Midbrain (tissue), 1 donor: ENCODE data around the gene SPEG.
"Not testable (repeated sequence)": the region's sequence is repeated elsewhere in the genome, so short reads cannot be mapped to it uniquely, and the experiment has no call there.

ENCODE experiments used
- DNase-seq: peaks from one replicate; lab custom pipeline; 2025; lab: John Stamatoyannopoulos, UW

Gene SPEG

DNA sequence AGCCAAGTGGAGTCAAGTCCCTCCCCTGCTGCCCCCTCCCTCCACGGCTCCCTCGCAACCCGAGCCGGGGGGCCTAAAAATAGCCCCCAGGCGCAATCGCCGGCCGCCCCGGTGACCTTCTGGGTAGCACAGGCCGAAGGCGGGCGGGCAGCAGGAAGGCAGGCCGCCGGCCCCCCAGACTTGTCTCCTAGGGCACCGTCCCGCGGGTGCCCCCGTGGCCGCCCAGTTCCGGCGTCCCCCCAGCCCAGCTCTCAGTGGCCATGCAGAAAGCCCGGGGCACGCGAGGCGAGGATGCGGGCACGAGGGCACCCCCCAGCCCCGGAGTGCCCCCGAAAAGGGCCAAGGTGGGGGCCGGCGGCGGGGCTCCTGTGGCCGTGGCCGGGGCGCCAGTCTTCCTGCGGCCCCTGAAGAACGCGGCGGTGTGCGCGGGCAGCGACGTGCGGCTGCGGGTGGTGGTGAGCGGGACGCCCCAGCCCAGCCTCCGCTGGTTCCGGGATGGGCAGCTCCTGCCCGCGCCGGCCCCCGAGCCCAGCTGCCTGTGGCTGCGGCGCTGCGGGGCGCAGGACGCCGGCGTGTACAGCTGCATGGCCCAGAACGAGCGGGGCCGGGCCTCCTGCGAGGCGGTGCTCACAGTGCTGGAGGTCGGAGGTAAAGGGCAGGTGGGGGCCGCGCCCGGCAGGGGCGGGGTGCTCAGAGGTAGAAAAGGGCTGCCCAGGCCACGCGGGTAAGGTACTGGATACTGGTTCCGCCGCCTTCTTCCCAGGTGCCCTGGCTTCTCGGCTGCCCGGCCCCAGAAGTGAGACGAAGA lies at the start of gene SPEG:
Gene SPEG (plus strand): TSS at position 126 of the 808 bp plus-strand sequence. CDS start 135 bp downstream, at position 261.
- no peak for DNase-seq

DNA sequence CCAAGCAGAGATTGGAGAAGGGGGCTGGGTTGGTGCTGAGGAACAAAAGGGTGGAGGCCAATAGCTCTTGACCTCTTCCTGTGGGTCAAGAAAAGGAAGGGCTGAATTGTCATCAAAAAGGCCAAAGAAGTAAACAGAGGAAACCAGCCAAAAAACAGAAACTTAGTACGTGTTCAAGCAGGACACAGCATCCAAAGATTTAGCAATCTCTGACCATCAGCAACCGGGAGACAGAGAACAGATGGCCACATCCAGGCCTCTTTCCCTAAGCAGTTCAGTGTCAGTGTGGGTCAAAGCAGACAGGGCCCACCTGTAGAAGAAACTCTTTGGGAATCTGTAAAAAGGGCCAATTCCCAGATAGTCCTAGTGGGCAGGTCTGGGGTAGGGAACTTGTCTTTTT lies 49.8 kb upstream of the SPEG start:
- no peak for DNase-seq

DNA sequence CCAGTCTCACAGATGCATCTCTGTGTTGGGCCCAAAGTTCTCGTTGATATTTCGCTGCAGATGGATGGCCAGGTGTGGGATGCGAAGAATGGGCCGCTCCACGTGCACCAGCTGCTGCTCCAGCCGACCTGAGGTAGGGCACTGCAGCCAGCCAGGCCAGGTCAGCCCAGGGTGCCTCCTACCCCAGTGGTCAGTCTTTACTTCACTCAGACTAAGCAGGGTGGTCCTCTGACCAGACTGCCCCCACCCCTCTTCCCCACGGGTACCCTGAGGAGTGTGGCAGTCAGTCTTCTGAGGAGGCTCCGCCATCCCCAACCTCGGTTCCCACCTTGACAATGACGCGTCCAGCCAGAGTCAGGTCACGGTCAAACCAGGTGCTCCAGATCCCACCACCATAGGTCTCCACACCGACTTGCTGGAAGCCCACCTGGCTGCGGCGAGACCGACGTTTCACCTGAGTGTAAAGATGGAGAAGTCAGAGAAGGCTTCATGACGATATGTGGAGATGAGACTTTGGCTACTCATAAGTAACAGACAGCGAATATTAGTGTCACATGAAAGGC lies 48.6 kb upstream of the SPEG start:
- no peak for DNase-seq

DNA sequence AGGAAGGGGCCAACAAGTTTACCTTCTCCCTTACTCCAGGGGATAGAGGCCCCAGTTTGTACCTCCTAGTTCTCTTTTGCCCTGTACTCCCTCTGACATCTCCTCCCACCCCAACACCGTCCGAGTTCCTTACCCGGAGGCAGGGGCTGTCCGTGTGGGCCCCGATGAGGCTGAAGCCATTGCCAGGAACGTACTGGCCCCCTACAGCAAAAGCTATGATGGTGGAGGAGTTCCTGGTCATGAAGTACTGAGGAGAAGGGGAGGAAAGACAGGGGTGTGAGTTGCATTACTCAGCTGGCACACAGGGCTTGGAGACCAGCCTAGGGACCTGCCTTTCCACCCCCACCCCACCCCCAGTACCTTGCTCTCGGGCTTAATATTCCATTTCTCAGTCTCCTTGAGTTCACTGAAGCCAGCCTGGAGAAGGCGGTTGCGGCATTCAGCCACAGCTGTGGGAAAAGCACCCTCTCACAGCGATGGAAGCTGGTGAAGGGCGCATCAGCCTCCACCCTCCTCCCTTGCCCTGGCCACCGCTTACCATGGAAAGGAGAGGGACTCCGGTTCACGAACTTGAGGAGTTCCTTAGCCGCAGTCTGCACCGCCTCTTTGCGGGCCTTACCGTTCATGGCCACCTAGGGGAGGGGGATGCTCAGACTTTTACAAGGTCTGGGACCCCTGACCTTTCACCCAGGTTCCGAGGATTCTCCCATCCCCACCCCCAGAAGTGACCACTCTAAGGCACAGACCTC lies 47.9 kb upstream of the SPEG start:
- no peak for DNase-seq

DNA sequence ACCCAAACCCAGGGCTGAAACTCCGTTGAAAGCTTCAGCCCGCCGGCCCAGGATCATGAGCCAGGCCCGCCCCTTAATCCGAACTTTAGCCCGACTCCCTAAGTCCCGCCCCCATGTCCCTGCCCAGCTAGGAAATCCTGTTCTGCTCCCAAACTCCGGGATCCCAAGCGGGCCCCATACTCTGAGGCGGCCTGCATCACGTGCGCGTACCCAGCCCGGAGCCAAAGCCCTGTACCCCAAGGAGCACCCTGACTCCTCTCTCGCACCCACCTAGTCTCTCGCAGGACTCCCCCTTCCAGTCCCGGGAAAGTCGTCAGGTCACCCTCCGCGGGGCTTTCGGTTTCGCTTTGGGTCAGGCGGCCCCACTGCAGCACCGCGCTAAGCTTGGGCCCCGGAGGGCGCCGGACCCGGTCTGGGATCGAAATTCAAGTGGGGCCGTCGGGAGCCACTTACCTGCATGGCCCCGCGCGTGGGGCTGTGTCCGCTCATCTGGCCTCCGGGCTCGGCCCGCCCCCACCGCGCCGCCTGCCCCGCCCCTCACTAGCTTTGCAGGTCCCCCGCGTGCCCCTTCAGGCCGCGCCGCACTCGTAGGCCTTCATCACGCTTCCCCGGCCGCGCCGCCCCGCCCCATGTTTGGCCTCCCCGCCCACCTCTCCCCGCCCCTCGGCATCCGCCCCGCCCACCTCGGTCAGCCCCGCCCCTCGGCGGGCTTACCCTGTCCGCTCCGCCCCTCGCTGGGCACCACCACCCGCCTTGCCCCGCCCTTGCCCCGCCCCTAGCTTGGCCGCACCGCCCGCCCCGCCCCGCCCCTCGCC lies 47.1 kb upstream of the SPEG start, which contains the start of gene DNPEP:
Gene DNPEP (minus strand): TSS at position 607 of the 815 bp plus-strand sequence. CDS start 118 bp downstream, at position 489.
- DNase-seq, result peak; percentile 97

DNA sequence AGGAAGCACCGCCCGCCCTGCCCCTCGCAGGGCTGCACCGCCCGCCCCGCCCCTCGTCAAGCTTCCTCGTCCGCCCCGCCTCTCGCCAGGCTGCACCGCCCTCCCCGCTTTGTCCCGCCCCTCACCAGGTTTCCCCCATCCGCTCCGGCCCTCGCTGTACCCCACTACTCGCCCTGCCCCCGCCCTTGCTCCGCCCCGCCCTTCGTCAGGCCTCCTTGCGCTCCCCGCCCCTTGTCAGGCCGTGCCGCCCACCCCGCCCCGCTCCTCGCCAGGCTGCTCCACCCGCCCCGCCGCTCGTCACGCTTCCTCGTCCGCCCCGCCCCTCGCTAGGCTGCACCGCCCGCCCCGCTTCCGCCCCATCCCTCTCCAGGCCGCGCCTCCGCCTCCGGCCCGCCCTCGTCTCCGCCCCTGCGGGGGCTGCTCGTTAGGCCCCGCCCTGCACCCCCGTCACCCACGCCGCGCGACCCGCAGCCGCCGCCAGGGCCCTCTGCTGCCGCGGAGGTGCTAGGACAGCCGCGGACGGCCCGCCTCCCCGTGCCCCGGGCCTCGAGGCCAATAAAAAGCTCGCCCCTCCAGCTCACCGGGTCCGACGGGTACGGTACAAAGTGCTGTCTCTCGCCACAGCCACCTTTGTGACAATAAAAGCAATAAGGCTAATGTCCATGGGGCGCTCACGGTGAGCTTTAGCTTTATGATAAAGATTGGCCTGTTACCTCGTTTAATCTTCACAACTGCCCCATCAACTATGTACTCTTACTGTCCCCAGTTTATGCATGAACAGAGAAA lies 46.3 kb upstream of the SPEG start:
- peak; percentile 97 for DNase-seq

DNA sequence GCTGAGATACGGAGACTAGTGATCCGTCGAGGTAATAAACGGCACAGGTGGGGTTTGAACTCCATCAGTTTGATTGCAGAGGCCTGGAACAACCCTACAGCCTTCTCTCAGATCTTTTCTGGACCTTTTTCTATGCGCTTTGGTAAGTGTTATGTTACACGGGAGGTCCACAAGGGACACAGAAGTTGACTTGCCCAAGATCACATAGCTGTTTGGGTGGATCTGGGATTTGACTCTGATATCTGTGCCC lies 45.8 kb upstream of the SPEG start:
- DNase-seq, result no peak

DNA sequence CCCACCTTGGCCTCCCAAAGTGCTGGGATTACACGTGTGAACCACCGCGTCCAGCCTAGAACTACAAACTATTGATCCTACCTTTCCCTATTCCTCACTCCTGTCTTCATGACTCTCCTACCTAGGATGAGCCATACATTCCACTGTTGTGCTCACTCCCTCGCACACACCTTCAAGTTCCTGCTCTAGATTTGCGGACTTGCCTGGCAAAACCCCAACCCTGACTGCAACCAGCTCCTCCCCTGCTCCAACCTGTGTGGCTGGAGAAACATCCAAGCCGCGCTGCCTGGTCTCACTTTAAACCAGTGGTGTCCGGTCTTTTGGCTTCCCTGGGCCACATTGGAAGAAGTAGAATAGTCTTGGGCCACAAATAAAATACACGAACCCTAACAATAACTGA lies 41.9 kb upstream of the SPEG start:
- no peak for DNase-seq

DNA sequence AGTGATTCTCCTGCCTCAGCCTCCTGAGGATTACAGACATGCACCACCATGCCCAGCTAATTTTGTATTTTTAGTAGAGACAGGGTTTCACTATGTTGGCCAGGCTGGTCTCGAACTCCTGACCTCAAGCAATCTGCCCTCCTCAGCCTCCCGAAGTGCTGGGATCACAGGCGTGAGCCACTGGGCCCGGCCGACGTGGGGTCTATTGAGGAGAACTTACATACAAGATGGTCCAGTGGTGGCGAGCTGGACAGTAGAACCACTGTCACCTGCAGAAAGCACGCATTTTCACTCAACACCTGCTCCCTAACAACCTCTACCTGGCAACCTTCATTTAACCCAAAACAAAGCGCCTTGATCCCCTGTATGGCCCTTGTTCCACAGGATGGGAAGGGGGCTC lies 39.6 kb upstream of the SPEG start:
- DNase-seq, result not testable (repeated sequence)

DNA sequence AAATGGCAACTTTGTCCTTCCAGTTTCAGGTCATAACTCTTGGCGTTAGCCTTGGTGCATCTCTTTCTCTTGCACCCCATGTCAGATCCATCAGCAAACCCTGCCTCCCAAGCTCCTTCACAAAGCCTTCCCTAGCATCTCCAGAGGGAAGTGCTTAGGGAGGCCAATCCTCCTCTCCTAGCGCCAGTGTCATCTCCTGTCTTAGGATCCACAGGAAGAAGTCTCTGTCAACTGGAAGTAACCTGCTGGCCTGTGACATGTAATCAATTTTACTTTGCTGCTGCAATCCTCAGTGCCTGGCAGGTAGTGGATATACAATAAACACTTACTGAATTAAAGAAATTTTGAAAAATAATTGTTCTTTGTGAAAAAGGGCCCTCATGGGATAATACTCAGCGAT lies 39.0 kb upstream of the SPEG start:
- no peak for DNase-seq

DNA sequence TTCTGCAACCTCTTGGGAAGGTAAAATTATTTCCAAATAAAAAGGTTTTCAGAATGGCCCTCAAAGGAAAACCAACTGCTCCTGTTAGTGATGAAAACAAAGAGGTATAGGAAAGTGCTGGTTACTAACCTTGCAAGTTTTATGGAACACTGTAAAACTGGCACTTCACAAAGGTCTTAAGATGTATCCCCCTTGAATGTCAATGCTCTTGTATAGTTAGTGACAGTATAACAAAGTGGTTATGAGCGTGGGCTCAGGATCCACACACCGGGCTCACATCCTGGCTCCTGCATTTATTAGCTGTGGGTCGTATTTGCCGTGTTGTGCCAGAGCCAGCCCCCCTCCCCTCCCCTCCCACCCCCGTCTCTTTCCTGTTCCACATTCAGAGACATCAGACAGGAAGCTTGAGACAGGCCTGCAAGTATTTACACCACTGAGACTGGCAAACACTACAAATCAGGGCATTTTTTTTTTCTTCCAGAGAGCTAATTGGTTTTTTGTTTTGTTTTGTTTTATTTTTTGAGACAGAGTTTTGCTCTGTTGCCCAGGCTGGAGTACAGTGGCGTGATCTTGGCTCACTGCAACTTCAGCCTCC lies 37.7 kb upstream of the SPEG start:
- DNase-seq, result no peak

DNA sequence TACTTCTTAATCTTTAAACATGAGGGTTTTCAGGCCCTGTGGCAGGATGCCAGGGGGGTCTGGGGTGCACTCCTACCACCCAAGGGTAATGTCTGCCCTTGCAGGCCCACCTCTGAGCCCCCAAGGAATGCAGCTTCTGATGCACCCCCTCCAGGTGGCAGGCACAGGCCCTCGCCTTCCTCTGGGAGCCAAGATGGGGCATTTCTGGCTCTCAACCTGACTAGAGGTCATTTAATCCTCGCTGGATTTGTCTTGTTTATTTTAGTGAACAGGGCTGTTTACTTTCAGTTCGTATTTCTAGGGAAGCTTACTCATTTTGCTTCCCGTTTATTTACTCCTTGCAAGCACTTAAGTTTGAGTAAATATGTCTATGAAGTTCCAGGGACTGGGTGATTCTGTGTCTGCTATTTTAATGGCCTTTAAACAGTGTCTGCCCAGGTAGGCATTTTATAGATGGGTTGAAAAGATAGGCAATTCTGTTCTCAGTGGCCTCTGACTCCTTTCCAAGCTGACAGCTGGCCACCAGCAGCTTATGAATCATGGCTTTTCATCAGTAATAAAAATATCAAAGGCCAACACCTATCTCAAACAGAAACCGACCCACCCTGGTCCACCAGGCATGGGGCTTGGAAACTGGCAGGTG lies 35.8 kb upstream of the SPEG start:
- no peak for DNase-seq

DNA sequence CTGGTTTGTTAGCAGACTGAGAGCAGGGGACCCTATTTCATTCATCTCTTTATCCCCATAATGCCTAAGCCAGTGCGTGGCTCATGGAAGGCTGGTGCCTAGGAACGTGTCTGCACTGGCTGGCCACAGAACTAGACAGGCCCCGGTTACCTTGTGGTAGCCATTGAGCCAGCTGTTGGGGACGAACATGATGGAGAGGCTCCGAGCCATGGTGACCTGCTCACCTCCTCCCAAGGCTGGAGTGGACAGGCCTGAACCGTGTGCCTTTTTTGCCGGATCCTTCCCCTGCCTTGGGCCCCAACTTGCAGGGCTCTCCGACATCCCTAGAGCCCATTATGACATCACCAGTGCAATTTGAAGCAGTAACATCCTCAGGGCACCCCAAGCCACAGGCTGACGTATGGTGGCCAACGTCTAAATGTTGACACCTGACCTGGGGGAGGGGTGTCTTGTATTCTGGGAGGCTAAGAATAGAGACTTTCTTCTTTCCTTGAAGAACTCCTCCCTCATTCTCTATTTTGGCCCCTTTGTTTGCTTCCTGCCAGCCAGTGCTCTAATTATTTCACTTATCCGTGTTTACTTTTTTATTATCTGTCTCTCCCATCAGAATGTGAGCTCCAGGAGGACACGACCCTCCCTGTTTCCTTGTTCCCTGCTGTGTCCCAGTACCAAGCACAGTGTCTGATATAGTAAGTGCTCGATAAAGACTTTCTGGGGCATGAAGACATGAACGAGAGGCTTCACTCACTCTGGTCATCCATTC lies 34.7 kb upstream of the SPEG start:
- no peak for DNase-seq

DNA sequence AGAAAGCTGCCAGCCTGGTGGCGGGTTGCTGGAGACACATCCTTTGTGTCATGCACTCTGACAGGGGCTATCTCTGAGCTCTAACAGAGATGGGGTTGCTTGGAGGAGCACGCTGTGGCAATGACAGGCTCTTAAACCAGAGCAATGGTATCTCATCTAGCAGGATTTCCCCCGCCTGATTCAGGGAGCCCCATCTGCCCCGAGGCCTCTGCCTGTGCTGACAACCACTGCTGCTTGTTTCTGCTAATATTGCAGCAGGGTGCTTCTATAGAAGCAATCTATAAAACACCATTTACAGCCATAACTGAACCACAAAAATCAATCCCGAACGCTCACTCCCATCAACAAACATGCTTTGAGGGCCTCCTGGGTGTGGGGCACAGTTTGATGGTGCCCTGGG lies 34.1 kb upstream of the SPEG start:
- no peak for DNase-seq

DNA sequence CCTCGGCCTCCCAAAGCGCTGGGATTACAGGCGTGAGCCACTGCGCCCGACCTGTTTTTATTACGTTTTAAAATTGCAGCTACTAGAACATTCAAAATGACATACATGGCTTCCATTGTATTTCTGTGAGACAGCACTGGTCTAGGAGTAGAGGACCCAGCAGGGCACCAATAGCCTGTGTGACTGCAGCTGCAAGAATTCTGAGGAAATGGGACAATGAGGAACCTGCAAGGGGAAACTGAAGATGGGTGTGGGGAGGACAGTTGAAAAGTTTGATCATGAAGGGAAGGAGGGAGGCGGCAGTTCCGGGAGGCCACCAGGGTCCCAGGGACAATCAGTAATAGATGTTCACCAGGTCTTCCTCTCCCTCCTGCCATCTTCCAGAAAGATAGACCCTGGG lies 33.0 kb upstream of the SPEG start:
- DNase-seq, result no peak

DNA sequence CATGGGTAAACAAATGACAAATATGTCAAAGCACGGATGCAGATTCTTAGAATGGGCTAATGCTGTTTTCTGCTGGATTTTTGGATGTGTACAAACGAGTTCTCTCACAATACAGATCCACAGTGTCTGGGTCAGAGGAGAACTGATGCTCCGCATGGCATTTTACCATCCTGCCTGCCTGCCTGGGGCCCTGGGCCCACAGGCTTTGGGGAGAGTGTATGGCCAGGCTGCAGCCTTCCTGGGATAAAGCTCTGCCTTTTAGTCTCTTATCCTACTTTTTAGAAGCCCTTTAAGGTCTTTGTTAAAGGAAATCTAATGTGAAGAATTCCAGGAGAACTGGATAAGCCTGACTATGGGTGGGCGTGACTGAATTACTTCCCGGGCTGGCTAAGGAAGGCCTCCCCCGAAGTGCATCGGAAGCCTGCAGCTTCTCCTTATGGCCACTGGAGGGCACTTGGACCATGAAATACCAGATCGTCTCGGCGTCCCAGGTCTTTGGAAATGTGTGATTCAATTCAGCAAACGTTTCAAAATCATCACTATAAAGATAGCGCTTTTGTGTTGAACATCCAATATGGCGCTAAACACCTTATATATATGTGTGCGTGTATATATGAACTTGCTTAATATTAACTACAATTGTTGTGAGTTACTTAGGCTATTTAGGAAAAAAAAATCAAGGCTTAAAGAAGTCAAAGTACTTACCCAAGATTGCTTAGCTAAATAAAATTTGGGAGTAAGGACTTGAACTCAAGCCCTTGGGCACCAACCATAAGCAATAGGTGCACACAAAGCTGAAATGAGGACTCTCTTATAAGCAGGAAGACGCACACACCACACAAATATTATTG lies 31.8 kb upstream of the SPEG start:
- DNase-seq, result peak; percentile 69

DNA sequence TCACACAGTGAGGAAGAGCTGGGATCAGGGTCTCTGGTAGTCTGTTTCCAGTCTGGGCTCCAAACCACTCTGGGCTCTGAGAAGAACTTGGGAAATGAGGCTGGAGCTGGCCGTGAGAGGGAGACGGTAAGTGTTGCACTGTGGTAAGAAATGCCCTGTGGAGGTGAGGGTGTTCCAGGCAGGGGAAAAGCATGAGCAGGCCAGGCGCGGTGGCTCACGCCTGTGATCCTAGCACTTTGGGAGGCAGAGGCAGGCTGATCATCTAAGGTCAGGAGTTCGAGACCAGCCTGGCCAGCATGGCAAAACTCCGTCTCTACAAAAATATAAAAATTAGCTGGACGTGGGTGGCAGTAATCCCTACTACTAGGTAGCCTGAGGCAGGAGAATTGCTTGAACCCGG lies 30.8 kb upstream of the SPEG start:
- DNase-seq, result no peak

DNA sequence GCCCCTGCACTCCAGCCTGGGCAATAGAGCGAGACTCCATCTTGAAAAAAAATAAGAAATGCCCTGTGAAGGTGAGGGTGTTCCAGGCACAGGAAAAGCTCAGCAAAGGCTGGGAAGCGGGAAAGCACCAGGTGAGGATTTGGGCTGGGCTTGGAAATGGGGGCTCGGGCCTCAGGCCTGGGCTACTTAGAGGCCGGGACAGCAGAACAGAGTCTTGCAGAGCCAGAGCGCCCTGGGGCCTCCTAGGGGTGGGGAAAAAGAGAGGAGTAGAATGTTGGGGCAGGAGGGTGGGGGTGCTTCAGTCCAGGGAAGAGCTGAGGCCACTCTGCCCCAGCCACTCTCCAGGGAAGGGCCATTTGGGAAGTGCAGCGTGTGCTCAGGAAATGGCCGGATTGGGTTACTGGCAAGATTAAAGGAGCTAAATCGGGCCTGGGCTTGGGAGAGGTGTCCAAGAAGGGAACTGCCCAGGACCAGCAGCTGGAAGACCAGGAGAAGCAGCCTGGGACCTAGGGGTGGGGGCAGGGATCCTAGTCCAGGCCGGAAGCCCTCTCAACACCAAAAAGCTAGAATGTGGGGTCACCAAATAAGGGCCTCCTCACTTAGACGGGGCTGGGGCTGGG lies 30.2 kb upstream of the SPEG start:
- no peak for DNase-seq

DNA sequence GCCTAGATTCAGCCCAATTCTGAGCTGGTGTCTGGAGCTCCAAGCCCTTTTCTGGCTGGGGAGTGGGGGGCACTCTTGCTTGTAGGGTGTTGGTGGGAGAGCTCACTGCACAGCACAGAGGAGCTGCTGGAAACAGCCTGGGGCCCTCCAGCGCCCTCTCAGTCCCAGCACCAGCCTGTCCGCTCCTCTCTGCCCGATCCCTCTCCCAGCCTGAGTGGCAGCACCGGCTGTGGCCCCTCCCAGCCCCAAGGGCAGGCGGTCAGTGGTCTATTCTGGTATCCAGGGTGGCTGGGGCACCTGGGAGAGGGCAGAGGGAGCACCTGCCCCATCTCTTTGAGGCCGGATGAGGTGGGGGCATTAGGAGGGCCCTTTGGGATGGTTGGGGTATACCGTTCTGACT lies 29.7 kb upstream of the SPEG start:
- no peak for DNase-seq
